ENCODE data around the gene HOXC10. TPM values are rescaled to one million over a fixed set of nuclear protein-coding genes. Genes with fewer than 3 reads are reported as not detected.

The HOXC10 gene
- total and polyA plus RNA-seq, 2 experiments from 2014 or later: not detected

GRCh38 chr12:54006559-54007220, 21.7 kb downstream of the HOXC10 start (continued):
- TF ChIP-seq JUNB (IDR thresholded peaks at IDR 0.05; ENCODE audit: unreplicated experiment): no peak
- TF ChIP-seq REST (IDR thresholded peaks at IDR 0.05; ENCODE audit: unreplicated experiment): no peak
- TF ChIP-seq ZNF114 (CRISPR knock-in tag; IDR thresholded peaks at IDR 0.05): no peak
- no peak for TF ChIP-seq CTCF (conservative IDR thresholded peaks at IDR 0.05; ENCODE audit: low read depth in 2 of 2)

GRCh38 chr12:54007538-54008259, 22.8 kb downstream of the HOXC10 start:
- H3K27me3 ChIP-seq (ENCODE audit: insufficient read depth): peaks cover 100% of the 10 kb centered on the region

More at GRCh38 chr12:54007538-54008259, 22.8 kb downstream of the HOXC10 start:
- Mint-ChIP-seq H3K27me3 (ENCODE audit: insufficient read depth, low read depth, poor library complexity) (peaks cover 99% of the 10 kb centered on the region), H3K4me1 (peaks cover 27% of the 10 kb centered on the region), H3K36me3 (ENCODE audit: low read depth) (no peaks in the 10 kb centered on the region), H3K9me3 (no peaks in the 10 kb centered on the region; the same call in 1 of the 3 replicates), H3K27ac (no peak overlapping the region), H3K4me3 (no peak overlapping the region)
- peaks cover 24% of the 10 kb centered on the region for H4K20me1 ChIP-seq (replicated peaks; ENCODE audit: insufficient read depth)
- peaks cover 30% of the 10 kb centered on the region for H3K4me1 ChIP-seq (ENCODE audit: insufficient read depth)
- H3F3A ChIP-seq (replicated peaks; ENCODE audit: low read depth): peaks cover 25% of the 10 kb centered on the region
- no peak for TF ChIP-seq EZH2phosphoT487 (IDR thresholded peaks at IDR 0.05; ENCODE audit: unreplicated experiment)
- no peak for TF ChIP-seq POLR2AphosphoS5 (IDR thresholded peaks at IDR 0.05; ENCODE audit: low read depth)
- no peak for TF ChIP-seq REST (IDR thresholded peaks at IDR 0.05; ENCODE audit: unreplicated experiment)
- no peak for TF ChIP-seq STAT1 (IDR thresholded peaks at IDR 0.05; ENCODE audit: unreplicated experiment)
- peak; percentile 25 for TF ChIP-seq EZH2 (IDR thresholded peaks at IDR 0.05; ENCODE audit: low read depth, unreplicated experiment)
- no peak overlapping the region for H3K4me3 ChIP-seq
- H2AFZ ChIP-seq: no peak overlapping the region
- no peaks in the 10 kb centered on the region for H3K79me2 ChIP-seq (replicated peaks; ENCODE audit: insufficient read depth)
- H3K36me3 ChIP-seq (ENCODE audit: insufficient read depth): no peaks in the 10 kb centered on the region
- ATAC-seq (no peak), DNase-seq (ENCODE audit: low spot score) (no peak)
- H3K4me2 ChIP-seq: no peak overlapping the region
- H3K27ac ChIP-seq (ENCODE audit: low read depth): no peak overlapping the region
- H3K9me2 ChIP-seq (ENCODE audit: insufficient read depth): no peaks in the 10 kb centered on the region

Measured in GM23338 (cell line).